Measurements from ENCODE around the gene RRP8.

Gene RRP8

GRCh38 chr11:6616596-6617250 lies 13.3 kb upstream of the RRP8 start:
- DNase-seq = no peak

GRCh38 chr11:6615882-6616585 lies 12.6 kb upstream of the RRP8 start:
- no peak for DNase-seq

GRCh38 chr11:6615046-6615445 lies 11.6 kb upstream of the RRP8 start:
- no peak for DNase-seq

- DNase-seq = no peak
Observed at GRCh38 chr11:6614446-6614845, 11.0 kb upstream of the RRP8 start.

- DNase-seq = no peak
Observed at GRCh38 chr11:6613496-6613895, 10.1 kb upstream of the RRP8 start.

- peak; percentile 96 for DNase-seq
Observed at GRCh38 chr11:6612213-6613041, 9.0 kb upstream of the RRP8 start, which contains the start of gene TAF10. TAF10 (minus strand) TSS chr11:6612216; CDS start chr11:6612189, 27 bp downstream.

GRCh38 chr11:6611963-6612212 lies 8.5 kb upstream of the RRP8 start:
- DNase-seq = no peak

GRCh38 chr11:6611092-6611962 lies 7.9 kb upstream of the RRP8 start:
- DNase-seq = no peak

- DNase-seq = no peak
Observed at GRCh38 chr11:6610591-6610990, 7.2 kb upstream of the RRP8 start.

- no peak for DNase-seq
Observed at GRCh38 chr11:6609502-6610015, 6.1 kb upstream of the RRP8 start.

- DNase-seq = no peak
Observed at GRCh38 chr11:6608726-6609501, 5.5 kb upstream of the RRP8 start.

GRCh38 chr11:6608011-6608410 lies 4.6 kb upstream of the RRP8 start:
- DNase-seq = no peak

GRCh38 chr11:6607190-6607795 lies 3.9 kb upstream of the RRP8 start:
- DNase-seq = no peak

GRCh38 chr11:6606471-6607189 lies 3.2 kb upstream of the RRP8 start:
- peak; percentile 89 for DNase-seq

- DNase-seq = no peak
Observed at GRCh38 chr11:6604790-6605189, 1.4 kb upstream of the RRP8 start.

- DNase-seq = peak; percentile 13
Observed at GRCh38 chr11:6604081-6604626, 738 bp upstream of the RRP8 start.

GRCh38 chr11:6602096-6602940 lies 1.1 kb downstream of the RRP8 start:
- no peak for DNase-seq

GRCh38 chr11:6601041-6601461 lies 2.4 kb downstream of the RRP8 start:
- DNase-seq = no peak

GRCh38 chr11:6599881-6600390 lies 3.5 kb downstream of the RRP8 start:
- no peak for DNase-seq
